ENCODE data around the gene GTF3C5.
A peak's percentile ranks its signal among the peaks of the same experiment; 100 is the strongest.
"Not testable (repeated sequence)": the region's sequence is repeated elsewhere in the genome, so short reads cannot be mapped to it uniquely, and the experiment has no call there.

GTF3C5 gene

DNA sequence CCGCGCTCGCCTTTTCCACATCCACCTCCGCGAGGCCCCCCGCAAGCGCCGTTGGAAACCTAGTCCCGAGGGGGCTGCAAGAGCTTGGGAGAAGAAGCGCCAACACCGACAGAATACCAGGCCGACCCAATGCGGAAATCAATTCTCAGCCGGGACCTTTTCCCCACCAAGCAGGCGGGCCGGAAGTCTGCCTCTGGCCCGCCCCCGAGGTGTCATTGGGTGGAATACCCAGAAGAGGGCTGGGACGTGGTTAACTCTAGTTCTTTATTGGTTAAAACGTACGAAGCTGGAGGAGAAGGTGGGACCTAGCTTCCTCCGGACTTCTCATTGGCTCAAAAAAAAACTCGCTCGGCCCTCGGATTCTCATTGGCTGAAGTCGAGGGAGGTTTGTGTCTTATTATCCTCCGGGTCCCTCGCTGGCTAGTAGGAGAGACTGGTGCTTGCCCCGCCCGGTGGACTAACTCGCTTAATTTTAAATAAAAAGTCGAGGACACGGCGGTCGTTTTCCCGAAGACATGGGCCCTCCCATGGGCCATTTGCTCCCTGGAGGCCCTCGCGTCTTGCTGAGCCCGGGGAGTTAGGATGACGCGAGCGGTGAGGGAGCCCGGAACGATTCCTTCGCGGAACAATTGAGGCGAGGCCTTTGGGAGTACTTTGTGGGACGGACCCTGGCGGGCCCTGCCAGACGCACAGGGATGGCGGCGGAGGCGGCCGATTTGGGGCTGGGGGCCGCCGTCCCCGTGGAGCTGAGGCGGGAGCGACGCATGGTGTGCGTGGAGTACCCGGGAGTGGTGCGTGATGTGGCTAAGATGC, at the start of gene GTF3C5:
GTF3C5 (plus strand) TSS at position 681 of the 813 bp plus-strand sequence; CDS start at position 696, 15 bp downstream.
- DNase-seq = peak; percentile 99

GRCh38 chr9:132982458-132982857, 48.3 kb upstream of the GTF3C5 start:
- no peak for DNase-seq

GRCh38 chr9:132983491-132984201, 47.2 kb upstream of the GTF3C5 start:
- no peak for DNase-seq

GRCh38 chr9:132984202-132985070, 46.4 kb upstream of the GTF3C5 start:
- no peak for DNase-seq

GRCh38 chr9:132985071-132985350, 45.8 kb upstream of the GTF3C5 start:
- no peak for DNase-seq

DNA sequence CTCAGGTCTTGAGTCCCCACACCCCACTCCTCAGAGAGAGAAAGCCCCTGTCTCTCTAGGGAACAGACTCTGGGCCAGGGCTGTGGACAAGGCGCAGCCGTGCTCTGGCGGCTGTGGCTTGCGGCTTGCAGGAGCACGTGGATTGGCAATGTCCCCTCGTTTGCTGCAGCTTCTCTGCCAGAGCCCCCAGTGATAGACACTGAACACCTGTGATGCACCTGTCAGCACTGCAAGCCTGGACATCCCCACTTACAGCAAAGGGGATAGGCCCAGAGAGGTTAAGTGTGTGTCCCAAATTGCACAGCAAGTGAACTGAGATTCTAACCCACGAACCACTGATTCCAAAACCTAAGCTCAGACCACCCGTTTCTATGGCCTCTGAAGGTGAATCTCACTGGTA, 45.3 kb upstream of the GTF3C5 start:
- DNase-seq = no peak

DNA sequence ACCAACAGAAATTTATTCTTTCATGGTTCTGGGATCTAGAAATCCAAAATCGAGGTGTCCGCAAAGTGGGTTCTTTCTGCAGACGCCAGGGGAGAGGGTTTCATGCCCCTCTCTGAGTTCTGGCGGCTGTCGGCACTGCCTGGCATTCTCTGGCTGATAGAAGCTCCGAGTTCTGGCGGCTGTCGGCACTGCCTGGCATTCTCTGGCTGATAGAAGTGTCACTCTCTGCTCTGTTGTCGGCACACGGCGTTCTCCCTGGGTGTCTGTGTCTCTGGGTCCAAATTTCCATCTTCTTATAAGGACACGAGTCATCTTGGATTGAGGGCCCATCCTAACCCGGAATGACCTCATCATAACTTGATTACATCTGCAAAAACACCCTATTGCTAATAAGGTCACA, 44.7 kb upstream of the GTF3C5 start:
- no peak for DNase-seq

DNA sequence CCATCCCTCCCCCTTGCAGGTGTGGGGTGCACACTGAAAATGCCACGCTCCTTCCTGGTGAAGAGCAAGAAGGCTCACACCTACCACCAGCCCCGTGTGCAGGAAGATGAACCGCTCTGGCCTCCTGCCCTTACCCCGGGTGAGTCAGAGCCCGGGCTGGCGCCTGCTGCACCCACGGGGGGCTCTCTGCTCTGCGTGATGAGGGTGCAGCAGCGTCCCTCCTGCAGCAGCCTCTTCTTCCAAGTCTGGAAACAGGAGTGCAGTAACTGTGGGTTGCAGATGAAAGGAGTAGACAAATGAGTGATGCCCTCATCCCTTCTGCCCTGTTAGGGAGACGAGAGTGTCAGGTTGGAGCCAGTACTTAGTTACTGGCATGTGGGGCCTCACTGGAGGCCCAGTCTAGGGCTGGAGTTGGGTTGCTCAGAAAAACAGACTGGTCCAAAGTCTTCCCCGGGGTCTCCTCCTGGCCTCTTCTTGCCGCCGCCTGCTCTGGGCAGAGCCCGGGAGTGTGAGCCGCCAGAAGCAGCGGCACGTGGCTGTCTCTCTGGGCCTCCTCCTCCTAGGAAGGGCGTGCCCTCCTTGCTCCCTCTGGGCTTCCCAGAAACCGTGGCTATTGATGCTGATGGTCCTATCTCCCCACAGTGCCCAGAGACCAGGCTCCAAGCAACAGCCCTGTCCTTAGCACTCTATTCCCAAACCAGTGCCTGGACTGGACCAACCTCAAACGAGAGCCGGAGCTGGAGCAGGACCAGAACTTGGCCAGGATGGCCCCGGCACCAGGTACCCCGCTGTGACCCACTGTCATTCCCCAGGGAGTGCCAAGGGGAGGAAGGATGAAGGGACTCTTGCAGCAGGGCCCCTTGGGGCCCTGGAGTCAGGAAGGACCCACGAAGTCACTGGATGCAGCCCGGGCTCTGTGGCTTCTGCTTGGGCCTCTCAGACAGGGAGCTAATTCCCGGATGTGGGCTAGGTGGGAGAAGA, 43.9 kb upstream of the GTF3C5 start:
- DNase-seq = no peak

DNA sequence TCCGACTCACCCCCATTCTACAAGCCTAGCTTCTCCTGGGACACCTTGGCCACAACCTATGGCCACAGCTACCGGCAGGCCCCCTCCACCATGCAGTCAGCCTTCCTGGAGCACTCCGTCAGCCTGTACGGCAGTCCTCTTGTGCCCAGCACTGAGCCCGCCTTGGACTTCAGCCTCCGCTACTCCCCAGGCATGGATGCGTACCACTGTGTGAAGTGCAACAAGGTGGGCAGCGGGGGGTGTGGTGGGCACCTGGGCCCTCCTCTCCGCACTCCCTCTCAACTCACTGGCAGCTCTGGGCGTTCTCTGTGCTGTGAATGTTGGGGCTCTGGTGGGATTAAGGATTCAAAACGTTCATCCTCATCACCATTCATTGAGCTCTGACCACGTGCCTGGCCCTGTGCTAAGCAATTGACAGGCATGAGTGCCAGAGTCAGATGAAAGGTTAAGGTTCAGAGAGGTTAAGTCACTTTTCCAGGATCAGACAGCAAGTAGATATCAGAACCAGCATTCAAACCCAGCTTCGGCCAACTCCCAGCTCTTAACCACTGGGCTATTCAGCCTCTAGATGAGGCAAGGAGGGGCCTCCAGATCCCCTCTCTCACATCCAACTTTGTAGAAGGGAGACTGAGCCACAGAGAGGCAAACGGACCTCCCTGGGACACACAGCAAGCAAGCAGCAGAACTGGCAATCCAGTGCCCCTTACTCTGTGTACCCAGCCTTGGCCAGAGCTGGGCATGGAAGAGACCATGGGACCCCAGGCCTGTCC, 42.4 kb upstream of the GTF3C5 start:
- DNase-seq = no peak

GRCh38 chr9:132989014-132989310, 41.8 kb upstream of the GTF3C5 start:
- DNase-seq = no peak

- no peak for DNase-seq
Observed at GRCh38 chr9:132989414-132989996, 41.3 kb upstream of the GTF3C5 start.

DNA sequence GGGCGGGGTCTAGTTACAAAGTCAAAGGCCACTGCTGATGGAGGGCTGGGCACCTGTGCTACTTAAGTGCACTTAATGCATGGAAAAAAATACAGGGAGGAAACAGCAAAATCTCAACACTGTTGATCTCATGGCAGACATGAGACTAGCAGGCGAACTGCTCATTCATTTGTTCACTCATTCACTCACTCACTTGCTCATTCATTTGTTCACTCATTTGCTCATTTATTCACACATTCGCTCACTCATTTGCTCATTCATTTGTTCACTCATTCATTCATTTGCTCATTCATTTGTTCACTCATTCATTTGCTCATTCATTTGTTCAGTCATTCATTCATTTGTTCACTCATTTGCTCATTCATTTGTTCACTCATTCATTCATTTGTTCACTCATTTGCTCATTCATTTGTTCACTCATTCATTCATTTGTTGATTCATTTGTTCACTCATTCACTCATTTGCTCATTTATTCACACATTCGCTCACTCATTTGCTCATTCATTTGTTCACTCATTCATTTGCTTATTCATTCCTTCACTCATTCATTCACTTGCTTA, 40.7 kb upstream of the GTF3C5 start:
- not testable (repeated sequence) for DNase-seq

DNA sequence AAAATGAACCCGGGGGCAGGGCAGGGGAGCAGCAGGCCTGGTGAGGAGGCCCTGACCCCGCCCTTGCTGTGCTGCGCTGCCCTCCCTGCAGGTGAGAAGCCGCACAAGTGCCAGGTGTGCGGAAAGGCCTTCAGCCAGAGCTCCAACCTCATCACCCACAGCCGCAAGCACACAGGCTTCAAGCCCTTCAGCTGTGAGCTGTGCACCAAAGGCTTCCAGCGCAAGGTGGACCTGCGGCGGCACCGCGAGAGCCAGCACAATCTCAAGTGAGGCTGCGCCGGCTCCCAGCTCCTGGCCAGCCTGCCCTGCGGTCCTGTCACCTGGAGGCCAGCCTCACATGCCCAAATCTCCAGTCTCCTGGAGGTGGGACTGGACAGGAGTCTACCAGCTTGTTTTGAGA, 40.0 kb upstream of the GTF3C5 start:
- DNase-seq = no peak

DNA sequence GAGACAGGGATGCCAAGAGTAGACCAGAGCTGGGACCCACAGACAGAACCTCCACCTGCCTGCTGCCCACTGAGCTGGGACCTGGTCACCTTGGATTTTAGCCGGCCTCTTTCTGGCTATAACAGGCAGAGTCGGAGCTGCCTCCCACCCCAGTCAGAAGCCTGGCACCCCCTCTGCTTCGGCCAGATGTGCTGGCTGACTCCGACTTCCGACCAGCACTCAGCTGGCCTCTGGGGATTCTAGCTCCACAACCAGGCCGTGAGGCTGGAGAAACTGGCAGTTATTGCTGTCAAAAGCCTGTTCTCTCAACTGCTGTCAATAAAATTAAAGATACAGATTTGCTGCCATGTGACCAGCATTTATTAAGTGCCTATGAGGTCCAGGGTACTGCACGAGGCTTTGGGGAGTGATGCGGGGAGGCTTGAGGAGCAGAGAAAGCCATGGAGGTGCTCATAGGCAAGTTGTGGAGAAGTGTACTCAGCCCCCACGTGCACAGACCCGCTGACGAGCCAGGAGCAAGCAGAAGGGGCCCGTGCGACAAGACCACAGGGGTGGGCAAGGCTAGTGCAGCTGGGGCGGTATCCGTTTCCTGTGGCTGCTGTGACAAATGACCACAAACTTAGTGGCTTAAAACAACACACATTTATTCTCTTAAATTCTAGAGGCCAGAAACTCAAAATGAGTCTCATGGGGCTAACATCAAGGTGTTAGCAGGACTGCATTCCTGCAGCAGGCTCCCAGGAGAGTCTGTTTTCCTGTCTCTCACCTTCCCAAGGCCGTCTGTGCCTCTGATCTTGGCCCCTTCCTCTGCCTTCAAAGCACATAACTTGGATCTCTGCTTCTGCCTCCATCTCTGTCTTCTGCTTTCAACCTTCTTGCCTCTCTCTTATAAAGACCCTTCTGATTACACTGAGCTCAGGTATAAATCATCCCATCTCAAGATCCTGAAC, 39.2 kb upstream of the GTF3C5 start:
- no peak for DNase-seq

- DNase-seq = no peak
Observed at GRCh38 chr9:132993511-132993939, 37.3 kb upstream of the GTF3C5 start.

- DNase-seq = peak; percentile 43
Observed at GRCh38 chr9:132994410-132995120, 36.2 kb upstream of the GTF3C5 start.

- DNase-seq = no peak
Observed at GRCh38 chr9:132995121-132995420, 35.7 kb upstream of the GTF3C5 start.

GRCh38 chr9:132995879-132996278, 34.9 kb upstream of the GTF3C5 start:
- DNase-seq = no peak

DNA sequence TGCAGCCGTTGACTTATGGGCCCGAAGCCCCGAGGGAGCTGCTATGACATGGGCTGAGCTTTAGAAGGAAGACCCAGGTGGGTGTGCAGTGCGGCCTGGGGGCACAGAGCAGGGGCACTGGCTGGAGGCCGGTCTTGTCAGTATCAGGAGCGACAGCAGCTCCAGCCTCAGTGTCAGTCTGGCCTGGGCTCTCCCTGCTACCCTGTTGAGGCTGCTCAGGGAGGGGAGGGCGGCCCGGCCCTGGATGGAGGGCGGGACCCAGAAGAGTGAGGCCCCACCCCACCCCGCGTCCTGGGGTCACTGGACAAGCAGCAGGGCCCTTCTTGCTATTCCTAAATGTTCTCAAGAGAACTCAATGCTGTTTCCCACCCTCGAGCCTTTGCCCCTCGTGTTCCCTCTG, 34.3 kb upstream of the GTF3C5 start:
- no peak for DNase-seq
